ENCODE measurements around the gene SLC6A18.

- TF ChIP-seq POLR2AphosphoS5 (IDR thresholded peaks at IDR 0.05; ENCODE audit: insufficient read depth in 1 of 2, low read depth in 1 of 2) (no peak), POLR2A (IDR thresholded peaks at IDR 0.05) (no peak)
Observed at GRCh38 chr5:1265461-1266455, 40.6 kb downstream of the SLC6A18 start.

Measured in vagina (tissue), 2 donors.